GM21825 (cell line): ENCODE measurements around the gene MYO7B.

ENCODE experiments used
- ATAC-seq: cut with Tn5 transposase; IDR thresholded peaks from one replicate; pipeline ENCODE4 v1.9.1; 2021; ENCODE audit warnings: mild to moderate bottlenecking, moderate library complexity; ENCODE audit not compliant: unreplicated experiment

Gene MYO7B

DNA sequence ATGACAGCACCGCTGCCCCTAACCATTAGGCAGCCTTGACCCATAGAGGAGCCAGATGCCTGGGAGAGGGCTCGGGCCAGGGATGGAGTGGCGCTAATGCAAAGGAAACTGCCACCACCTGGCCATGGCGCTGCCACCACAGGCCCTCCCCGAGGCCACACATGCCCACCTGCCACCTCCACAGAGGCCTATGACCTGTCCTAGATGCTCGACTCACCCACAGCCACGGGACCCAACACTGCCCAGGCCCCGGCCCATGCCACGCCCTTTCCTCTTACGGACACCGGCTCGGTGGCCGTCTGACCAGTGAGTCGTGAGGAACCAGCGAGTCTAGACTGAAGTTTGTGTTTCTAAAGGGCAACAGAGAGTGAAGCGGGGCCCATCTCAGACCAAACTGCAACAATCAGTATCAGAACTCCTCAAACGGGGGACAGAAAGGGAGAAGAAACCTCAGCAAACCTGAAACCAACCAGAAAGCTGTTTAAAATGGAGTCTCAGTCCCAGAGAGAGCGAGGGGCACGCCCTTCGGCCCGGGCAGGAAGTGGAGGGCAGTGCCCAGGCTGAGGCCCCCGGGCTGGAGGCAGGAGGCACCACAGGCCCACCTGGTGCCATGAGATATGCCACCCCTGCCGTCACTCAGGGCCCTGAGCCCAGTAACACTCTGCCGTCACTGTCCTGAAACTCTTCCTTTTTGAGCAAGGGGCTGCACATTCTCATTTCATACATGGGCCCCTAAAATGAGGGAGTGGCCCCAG, 111.2 kb downstream of the MYO7B start:
- ATAC-seq, result no peak

DNA sequence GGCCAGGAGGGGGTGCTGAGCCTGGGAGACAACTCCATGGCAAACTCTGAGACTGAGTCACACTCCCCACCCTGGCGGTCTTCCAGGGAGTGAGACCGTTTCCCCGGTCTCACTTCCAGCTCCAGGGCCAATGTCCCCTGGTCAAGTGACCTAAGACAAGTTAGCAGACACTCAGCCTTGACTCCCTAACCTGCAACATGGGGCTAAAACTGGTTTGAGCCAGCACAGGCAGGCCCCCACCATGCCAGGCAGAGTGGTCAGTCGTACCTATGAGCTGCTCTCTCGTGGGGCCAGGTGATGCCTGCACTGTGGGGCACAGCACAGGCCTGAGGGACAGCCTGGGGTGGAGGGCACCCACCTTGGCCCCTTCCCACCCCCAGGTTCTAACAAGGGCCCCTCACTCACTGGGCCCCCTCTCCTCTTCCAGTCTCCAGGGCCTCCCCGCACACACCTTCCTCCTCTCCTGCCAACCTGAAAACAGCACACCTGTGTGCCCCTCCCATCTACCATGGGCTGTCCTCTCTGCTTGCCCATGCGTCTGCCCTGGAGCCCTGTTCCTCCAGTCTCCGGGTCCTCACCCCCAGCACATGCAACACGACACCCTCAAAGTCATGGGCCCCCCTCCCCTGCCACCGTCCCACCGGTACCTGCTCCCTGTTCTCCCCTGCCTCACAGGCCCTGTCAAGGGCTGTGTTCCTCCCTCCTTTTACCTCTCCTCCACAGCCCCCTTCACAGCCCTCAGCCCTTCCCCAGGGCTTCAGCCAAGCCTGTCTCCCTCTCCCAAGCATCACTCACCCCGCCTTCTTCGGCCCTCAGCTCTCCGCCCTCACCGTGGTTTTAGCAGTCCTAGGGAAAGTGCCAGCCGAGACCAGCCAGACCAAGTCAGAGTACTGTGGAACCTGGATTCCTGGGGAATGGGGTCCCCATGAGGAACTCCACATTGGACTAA, 112.0 kb downstream of the MYO7B start:
- no peak for ATAC-seq

DNA sequence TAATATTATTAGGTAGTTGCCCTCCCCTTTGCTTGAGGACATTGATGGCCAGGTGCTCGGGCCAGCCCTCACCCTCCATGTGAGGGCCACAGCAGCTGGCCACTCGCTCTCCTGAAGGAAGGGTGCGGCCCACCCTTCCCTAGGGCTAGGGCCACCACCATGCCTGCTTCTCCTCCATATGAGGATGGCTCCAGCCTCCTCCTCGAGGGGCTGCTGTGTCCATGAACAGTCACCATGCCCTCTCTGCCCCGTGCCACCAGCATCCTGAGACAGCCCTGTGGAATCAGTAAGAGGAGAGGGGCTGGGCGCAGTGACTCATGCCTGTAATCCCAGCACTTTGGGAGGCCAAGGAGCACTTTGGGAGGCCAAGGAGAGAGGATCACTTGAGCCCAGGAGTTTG, 112.8 kb downstream of the MYO7B start:
- ATAC-seq, result no peak

DNA sequence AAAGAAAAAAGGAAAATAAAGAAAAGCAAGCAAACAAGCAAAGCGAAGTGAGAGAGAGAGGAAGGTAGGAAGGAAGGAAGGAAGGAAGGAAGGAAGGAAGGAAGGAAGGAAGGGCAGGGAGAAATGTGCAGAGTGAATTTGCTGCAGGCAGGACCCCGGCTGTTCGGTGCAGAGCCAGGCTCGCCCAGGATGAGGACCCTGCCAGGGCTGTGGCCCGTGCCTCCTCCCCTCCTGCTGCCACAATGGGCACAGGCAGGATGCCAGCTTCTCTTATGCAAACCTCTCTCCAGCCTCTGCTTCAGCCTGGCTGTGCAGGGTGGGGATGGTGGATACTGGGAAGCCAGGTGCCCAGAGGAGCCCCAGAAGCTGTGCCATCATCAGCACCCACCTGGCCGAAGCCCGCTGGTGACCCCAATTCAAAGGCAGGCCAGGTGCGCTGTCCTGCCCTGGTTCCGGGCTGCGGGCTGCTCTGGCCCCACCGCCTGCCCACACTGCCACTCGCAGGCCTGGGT, 113.7 kb downstream of the MYO7B start:
- ATAC-seq, result no peak

- ATAC-seq, result peak; percentile 47
Observed at GRCh38 chr2:127649684-127650040, 114.2 kb downstream of the MYO7B start.

GRCh38 chr2:127650041-127650784, 114.7 kb downstream of the MYO7B start:
- peak; percentile 19 for ATAC-seq

- ATAC-seq, result no peak
Observed at GRCh38 chr2:127650785-127651380, 115.4 kb downstream of the MYO7B start.

GRCh38 chr2:127651381-127651809, 115.9 kb downstream of the MYO7B start:
- ATAC-seq, result no peak

GRCh38 chr2:127651971-127652550, 116.6 kb downstream of the MYO7B start:
- no peak for ATAC-seq

- no peak for ATAC-seq
Observed at GRCh38 chr2:127652786-127653357, 117.4 kb downstream of the MYO7B start.

- ATAC-seq, result no peak
Observed at GRCh38 chr2:127653421-127654083, 118.1 kb downstream of the MYO7B start.

GRCh38 chr2:127654084-127654837, 118.8 kb downstream of the MYO7B start:
- ATAC-seq, result no peak

GRCh38 chr2:127654838-127655175, 119.3 kb downstream of the MYO7B start:
- ATAC-seq, result no peak

- no peak for ATAC-seq
Observed at GRCh38 chr2:127655209-127656073, 120.0 kb downstream of the MYO7B start.

GRCh38 chr2:127656569-127657231, 121.2 kb downstream of the MYO7B start:
- ATAC-seq, result no peak

GRCh38 chr2:127657232-127657595, 121.7 kb downstream of the MYO7B start:
- ATAC-seq, result no peak

DNA sequence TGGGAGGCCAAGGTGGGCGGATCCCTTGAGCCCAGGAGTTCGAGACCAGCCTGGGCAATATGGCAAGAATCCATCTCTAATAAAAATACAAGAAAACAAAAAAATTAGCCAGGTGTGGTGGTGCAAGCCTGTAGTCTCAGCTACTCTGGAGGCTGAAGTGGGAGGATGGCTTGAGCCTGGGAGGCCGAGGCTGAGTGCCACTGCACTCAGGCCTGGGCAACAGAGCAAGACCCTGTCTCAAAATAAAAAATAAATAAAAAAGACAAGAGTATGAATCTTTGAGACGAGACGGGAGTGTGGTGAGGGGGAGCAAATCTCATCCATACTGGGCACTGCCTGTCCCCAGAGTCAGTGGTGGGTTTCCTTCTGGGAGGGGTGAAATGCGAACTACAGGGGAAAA, 122.7 kb downstream of the MYO7B start:
- no peak for ATAC-seq
